Lower leg skin (tissue), 3 donors: ENCODE data around the gene FGGY.

Experiments used
- CTCF ChIP-seq, 3 donors: fragments of 450-650 bp; IDR thresholded peaks; one replicate each; pipeline ENCODE4 v1.5.1; 2016; ENCODE audit warnings: antibody characterized with exemption in 3 of 3, mild to moderate bottlenecking in 3 of 3, moderate library complexity in 2 of 3
- POLR2A ChIP-seq, 2 donors: fragments of 450-650 bp; IDR thresholded peaks; one replicate each; pipeline ENCODE4 v1.6.1; 2016 to 2017; ENCODE audit warnings: antibody characterized with exemption in 2 of 2, mild to moderate bottlenecking in 1 of 2, moderate library complexity in 1 of 2

GRCh38 chr1:59458884-59459283 is 162.0 kb downstream of the FGGY start:
- TF ChIP-seq CTCF (IDR thresholded peaks at IDR 0.05) (no peak), POLR2A (IDR thresholded peaks at IDR 0.05) (no peak)
